PC-9 (cell line): ENCODE data around the gene ARMC9. TPM values are rescaled to one million over a fixed set of nuclear protein-coding genes. Genes with fewer than 3 reads are reported as not detected.

Source experiments
- BruUV-seq: library from RNA; stranded (reverse); fragments of 400-500 nt; replicated peaks from 2 replicates; lab custom pipeline; 2021; lab: Mats Ljungman, UMichigan
- CTCF ChIA-PET: fragments of 300-600 bp; sonication (Branson Sonifier 250); formaldehyde crosslinking; loops from one replicate; lab custom pipeline; 2022; ENCODE audit warnings: antibody characterized with exemption; lab: Charles Lee
- POLR2A ChIA-PET: fragments of 300-600 bp; sonication (Branson Sonifier 250); formaldehyde crosslinking; loops from one replicate; lab custom pipeline; 2022; ENCODE audit warnings: antibody characterized with exemption; ENCODE audit not compliant: unreplicated experiment; lab: Charles Lee
- DNase-seq, 2 experiments: peaks; one replicate each; pipeline versions ENCODE4 v3.0.0 to v3.0.0-alpha.2; 2015 to 2022; ENCODE audit warnings: mixed read lengths in 1 of 2
- H2AFZ ChIP-seq: fragments of 200-600 bp; sonication (generic); 2 replicates; pipeline ENCODE4 v1.8.1; 2017; ENCODE audit warnings: antibody characterized with exemption
- H3F3A ChIP-seq: fragments of 200-600 bp; sonication (generic); 2 replicates; pipeline ENCODE4 v1.8.1; 2017; ENCODE audit warnings: antibody characterized with exemption, mild to moderate bottlenecking, low read depth; ENCODE audit not compliant: insufficient read depth
- H3K27ac ChIP-seq: fragments of 200-600 bp; sonication (generic); 2 replicates; pipeline ENCODE4 v1.6.1; 2016; ENCODE audit warnings: mixed run types
- H3K27me3 ChIP-seq: fragments of 200-600 bp; sonication (generic); 2 replicates; pipeline ENCODE4 v1.6.1; 2016; ENCODE audit warnings: low read depth, mixed run types; ENCODE audit not compliant: insufficient read depth
- H3K36me3 ChIP-seq: fragments of 200-600 bp; sonication (generic); 2 replicates; pipeline ENCODE4 v1.6.1; 2016; ENCODE audit warnings: low read depth, mixed run types
- H3K4me1 ChIP-seq: fragments of 200-600 bp; sonication (generic); replicated peaks from 2 replicates; pipeline ENCODE4 v1.6.1; 2016; ENCODE audit warnings: mixed run types; ENCODE audit not compliant: insufficient read depth
- H3K4me2 ChIP-seq: fragments of 200-600 bp; sonication (generic); 2 replicates; pipeline ENCODE4 v1.6.1; 2017; ENCODE audit warnings: mixed run types
- H3K4me3 ChIP-seq: fragments of 200-600 bp; sonication (generic); 2 replicates; pipeline ENCODE4 v1.6.1; 2016; ENCODE audit warnings: mixed run types
- H3K79me2 ChIP-seq: fragments of 200-600 bp; sonication (generic); 2 replicates; pipeline ENCODE4 v1.6.1; 2017; ENCODE audit warnings: low read depth, mixed run types
- H3K9me2 ChIP-seq: fragments of 200-600 bp; sonication (generic); 2 replicates; pipeline ENCODE4 v1.8.1; 2017; ENCODE audit warnings: mild to moderate bottlenecking; ENCODE audit not compliant: insufficient read depth
- H3K9me3 ChIP-seq: fragments of 200-600 bp; sonication (generic); 2 replicates; pipeline ENCODE4 v1.8.1; 2016; ENCODE audit warnings: low read depth; ENCODE audit not compliant: insufficient read depth
- H4K20me1 ChIP-seq: fragments of 200-600 bp; sonication (generic); 2 replicates; pipeline ENCODE4 v1.8.1; 2017; ENCODE audit not compliant: insufficient read depth
- EZH2 ChIP-seq: fragments of 200-600 bp; sonication (generic); IDR thresholded peaks from 2 replicates; pipeline ENCODE4 v1.8.0; 2017; ENCODE audit warnings: antibody characterized with exemption, low read depth
- intact Hi-C: fragments of 100-400 bp; cut with micrococcal nuclease; formaldehyde crosslinking; loops from one replicate; pipeline ENCODE4 v1.10.0; 2022; ENCODE audit not compliant: unreplicated experiment
- total RNA-seq: library from RNA; stranded (reverse); gene quantifications from 2 replicates; pipeline ENCODE4 v1.2.3, GENCODE V29; 2021
- TF ChIP-seq, protein P1 (sequence below): fragments of 200-600 bp; sonication (generic); conservative IDR thresholded peaks from 2 replicates; pipeline ENCODE4 v1.6.1; 2017; ENCODE audit warnings: mixed run types, antibody characterized with exemption, mild to moderate bottlenecking, moderate library complexity

The ARMC9 gene
- total RNA-seq, 1 experiment from 2014 or later, result 23.4 TPM

DNA sequence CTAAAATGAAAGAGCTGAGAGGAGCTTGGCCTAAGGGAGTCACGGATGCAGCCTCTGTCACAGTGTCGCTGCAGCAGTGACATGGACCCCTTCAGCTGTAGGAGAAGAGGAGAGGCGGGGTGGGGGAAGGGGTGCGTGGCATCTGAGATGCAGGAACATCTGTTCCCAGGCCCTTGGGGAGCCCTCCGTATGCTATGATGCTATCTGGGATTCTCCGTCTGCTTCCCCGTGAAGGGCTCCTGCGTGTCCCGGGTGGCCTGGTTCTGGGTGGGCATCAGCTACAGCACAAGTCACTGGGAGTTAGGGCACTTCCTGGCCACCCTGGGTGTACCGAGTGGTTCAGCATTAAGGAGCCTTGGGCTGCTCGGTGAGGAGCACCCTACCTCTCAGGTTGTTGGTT, 161.5 kb downstream of the ARMC9 start:
- POLR2A ChIA-PET, result no interaction called here
- intact Hi-C loops, result no loop called here
- H2AFZ ChIP-seq, result no peak overlapping the region

DNA sequence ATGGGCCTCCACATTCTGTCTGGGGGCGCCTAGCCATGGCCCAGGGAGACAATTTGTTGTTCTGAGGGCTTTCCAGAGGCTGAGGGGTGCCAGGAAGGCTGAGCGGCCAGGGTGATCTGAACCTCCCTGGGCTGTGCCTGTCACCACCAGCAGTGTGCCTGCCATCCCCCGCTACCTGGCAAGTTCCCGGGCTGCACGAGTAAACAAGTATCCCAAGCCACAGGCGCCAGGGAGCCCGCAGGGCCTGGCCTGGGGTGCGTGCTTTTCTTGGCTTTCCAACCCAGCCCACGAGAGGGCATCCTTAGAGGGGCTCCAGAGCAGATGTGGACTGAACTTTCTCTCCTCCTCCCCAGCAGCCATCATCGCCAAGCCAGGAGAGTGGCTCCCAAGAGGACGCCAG, 162.0 kb downstream of the ARMC9 start:
- Histone ChIP-seq H3K4me3 (no peak overlapping the region), H3K9me3 (no peaks in the 10 kb centered on the region), H2AFZ (no peak overlapping the region), H3K27me3 (no peaks in the 10 kb centered on the region), H3K36me3 (no peaks in the 10 kb centered on the region), H3F3A (peaks cover 18% of the 10 kb centered on the region), H3K79me2 (no peaks in the 10 kb centered on the region), H3K27ac (no peak overlapping the region), H3K4me1 (peaks cover 31% of the 10 kb centered on the region), H3K9me2 (no peaks in the 10 kb centered on the region), H3K4me2 (no peak overlapping the region), H4K20me1 (no peaks in the 10 kb centered on the region)
- TF ChIP-seq, protein P1, sequence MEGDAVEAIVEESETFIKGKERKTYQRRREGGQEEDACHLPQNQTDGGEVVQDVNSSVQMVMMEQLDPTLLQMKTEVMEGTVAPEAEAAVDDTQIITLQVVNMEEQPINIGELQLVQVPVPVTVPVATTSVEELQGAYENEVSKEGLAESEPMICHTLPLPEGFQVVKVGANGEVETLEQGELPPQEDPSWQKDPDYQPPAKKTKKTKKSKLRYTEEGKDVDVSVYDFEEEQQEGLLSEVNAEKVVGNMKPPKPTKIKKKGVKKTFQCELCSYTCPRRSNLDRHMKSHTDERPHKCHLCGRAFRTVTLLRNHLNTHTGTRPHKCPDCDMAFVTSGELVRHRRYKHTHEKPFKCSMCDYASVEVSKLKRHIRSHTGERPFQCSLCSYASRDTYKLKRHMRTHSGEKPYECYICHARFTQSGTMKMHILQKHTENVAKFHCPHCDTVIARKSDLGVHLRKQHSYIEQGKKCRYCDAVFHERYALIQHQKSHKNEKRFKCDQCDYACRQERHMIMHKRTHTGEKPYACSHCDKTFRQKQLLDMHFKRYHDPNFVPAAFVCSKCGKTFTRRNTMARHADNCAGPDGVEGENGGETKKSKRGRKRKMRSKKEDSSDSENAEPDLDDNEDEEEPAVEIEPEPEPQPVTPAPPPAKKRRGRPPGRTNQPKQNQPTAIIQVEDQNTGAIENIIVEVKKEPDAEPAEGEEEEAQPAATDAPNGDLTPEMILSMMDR, result no peak
- TF ChIP-seq EZH2, result no peak
- CTCF ChIA-PET, result no interaction called here
- intact Hi-C loops, result no loop called here
- no peak for DNase-seq
- POLR2A ChIA-PET, result no interaction called here
- BruUV-seq, result no TSS peak

More for the DNA sequence above, 161.5 kb downstream of the ARMC9 start:
- CTCF ChIA-PET, result interaction anchor here (0.6 kb wide), 2 partner anchors 18 to 29 kb away, joined by 3 read pairs; no protein-coding TSS in a partner anchor
- Histone ChIP-seq H3K36me3 (no peaks in the 10 kb centered on the region), H3K27ac (no peak overlapping the region), H3K9me3 (no peaks in the 10 kb centered on the region), H3F3A (peaks cover 16% of the 10 kb centered on the region), H3K9me2 (no peaks in the 10 kb centered on the region), H3K4me2 (no peak overlapping the region), H3K4me3 (no peak overlapping the region), H3K79me2 (no peaks in the 10 kb centered on the region), H3K27me3 (no peaks in the 10 kb centered on the region), H3K4me1 (peaks cover 29% of the 10 kb centered on the region), H4K20me1 (no peaks in the 10 kb centered on the region)
- DNase-seq, result no peak
- no TSS peak for BruUV-seq
- TF ChIP-seq, protein P1, result no peak
- no peak for TF ChIP-seq EZH2

DNA sequence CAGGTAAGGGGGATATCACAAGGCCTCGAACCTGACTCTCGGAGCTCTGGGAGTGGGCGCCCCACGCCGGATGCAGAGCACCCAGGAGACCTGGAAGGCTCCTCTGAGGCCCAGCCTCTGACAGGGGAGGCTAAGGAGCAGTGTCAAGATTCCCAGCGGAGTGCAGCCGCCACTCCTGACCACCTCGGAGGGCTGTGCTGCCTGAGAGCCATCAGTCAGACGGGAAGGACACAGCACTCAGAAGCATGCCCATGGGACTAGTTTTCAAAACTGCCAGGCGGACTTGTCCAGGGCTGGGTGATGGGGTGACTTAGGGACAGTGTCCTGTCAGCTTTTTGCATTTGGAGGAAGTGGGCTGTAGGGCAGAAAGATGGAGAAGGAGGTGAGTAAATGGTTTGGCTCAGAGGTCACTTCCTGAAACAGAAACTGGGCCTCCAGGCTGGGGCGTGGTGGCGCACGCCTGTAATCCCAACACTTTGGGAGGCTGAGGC, 162.5 kb downstream of the ARMC9 start:
- POLR2A ChIA-PET, result no interaction called here
- H3K4me3 ChIP-seq, result no peak overlapping the region
- no peaks in the 10 kb centered on the region for H3K36me3 ChIP-seq
- H4K20me1 ChIP-seq, result no peaks in the 10 kb centered on the region
- DNase-seq, result no peak
- H3K4me2 ChIP-seq, result no peak overlapping the region
- no peak overlapping the region for H3K27ac ChIP-seq
- intact Hi-C loops, result no loop called here
- no peak overlapping the region for H2AFZ ChIP-seq
- no peaks in the 10 kb centered on the region for H3K79me2 ChIP-seq
- no TSS peak for BruUV-seq
- CTCF ChIA-PET, result no interaction called here
- H3K4me1 ChIP-seq, result peaks cover 37% of the 10 kb centered on the region
- H3F3A ChIP-seq, result peaks cover 24% of the 10 kb centered on the region
- no peaks in the 10 kb centered on the region for H3K9me2 ChIP-seq
- TF ChIP-seq, protein P1, result no peak
- TF ChIP-seq EZH2, result no peak
- no peaks in the 10 kb centered on the region for H3K27me3 ChIP-seq
- no peaks in the 10 kb centered on the region for H3K9me3 ChIP-seq
